Left ventricle myocardium superior (tissue), 1 donor: ENCODE data around the gene ZNF385C. TPM values are rescaled to one million over a fixed set of nuclear protein-coding genes. Genes with fewer than 3 reads are reported as not detected.
A peak's percentile ranks its signal among the peaks of the same experiment; 100 is the strongest.

ENCODE experiments used
- ATAC-seq: fragments of 200-7000 bp; cut with Tn5 transposase; one replicate; pipeline ENCODE4 v1.9.1; 2020; ENCODE audit warnings: mild to moderate bottlenecking, moderate library complexity
- DNase-seq: peaks from one replicate; pipeline ENCODE4 v3.0.0-alpha.2; 2020
- intact Hi-C: fragments of 100-400 bp; cut with micrococcal nuclease; formaldehyde crosslinking; loops from one replicate; pipeline ENCODE4 v1.11.0; 2022
- total RNA-seq: library from RNA; stranded (reverse); fragmentation: NEBNext Ultra II Directional; extraction: Animal tissue kit (Norgen Biotek cat#: 25700); gene quantifications from one replicate; pipeline ENCODE4 v1.2.1, GENCODE V29; 2021
- donor health status: DM: no; HTN: yes; CAD: no; lungs with severe emphysema.

The ZNF385C gene
- total RNA-seq, 1 donor from 2014 or later: 0.20 TPM

DNA sequence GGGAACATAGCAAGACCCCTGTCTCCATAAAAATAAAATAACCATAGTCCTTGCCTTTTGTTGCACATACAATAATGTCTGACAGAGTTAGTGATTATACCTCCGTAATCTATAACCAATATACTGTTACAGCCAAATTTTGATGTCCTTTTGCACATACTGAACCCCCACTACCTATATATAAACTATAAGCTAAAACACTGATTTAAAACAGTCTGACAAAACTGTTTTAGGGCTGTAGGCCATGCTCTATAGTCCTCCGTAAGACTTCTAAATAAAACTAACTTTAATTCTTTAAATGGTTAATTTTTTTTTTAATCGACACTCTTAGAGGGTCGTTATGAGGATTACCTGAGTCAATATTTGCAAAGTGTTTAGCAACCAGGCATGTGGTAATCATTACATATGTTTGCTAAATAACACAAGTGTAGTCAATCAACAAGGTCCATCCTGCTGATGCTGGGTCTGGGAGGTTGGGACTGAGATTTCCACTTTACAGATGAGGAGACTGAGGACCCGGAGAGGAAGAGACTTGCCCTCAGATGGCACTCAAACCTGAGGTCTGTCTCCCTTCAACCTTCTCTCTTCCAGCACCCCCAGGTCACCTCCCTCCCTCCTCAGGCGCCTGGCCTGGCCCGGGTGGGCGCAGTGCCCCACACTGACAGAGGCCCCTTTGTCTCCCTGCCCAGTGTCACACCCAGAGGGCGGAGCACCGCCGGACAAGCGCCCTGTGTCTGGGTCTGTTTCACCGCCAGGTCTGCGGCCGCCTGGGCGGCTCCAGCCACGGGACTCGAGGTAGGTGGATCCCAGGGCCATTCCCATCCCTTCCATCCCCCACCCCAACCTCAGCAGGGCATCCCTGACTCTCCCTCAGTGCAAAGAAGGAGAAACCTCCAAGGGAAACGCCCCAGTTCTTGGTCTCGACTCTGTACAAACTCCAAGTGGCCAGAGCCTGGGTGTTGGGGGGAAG lies 10.3 kb downstream of the ZNF385C start:
- no peak for DNase-seq

DNA sequence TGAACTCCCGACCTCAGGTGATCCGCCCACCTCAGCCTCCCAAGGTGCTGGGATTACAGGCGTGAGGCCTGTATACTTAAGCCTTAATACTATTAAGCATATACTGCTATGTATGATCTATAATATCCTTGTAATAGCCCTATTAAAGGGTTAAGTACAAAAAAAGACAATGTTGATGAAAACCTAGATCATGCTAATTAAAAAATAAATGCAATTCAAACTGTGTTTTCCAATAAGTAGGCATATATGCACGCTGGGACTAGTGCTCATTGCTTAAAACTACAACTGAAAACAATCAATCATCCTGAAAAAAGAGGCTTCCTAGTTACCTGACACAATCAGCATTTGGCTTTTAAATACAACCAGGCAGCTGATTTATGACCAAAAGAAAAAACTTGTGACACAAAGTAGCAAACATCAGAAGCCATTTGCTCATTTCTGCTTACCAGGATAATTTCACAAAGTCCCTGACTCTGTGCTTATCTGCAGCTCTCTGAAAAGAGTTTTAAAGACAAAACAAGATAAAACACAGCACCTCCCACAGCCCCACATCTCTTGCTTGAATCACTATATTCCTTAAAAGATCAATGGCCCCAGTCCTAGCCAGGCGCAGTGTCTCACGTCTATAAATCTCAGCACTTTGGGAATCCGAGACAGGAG lies 11.1 kb downstream of the ZNF385C start:
- DNase-seq (no peak), ATAC-seq (no peak)
- intact Hi-C loops: loop anchor here (10.0 kb wide), 1 partner anchor 132 kb away; no protein-coding TSS in a partner anchor

More for the DNA sequence above, 10.3 kb downstream of the ZNF385C start:
- intact Hi-C loops: loop anchor here (10.0 kb wide), 1 partner anchor 133 kb away; no protein-coding TSS in a partner anchor
- ATAC-seq: no peak

DNA sequence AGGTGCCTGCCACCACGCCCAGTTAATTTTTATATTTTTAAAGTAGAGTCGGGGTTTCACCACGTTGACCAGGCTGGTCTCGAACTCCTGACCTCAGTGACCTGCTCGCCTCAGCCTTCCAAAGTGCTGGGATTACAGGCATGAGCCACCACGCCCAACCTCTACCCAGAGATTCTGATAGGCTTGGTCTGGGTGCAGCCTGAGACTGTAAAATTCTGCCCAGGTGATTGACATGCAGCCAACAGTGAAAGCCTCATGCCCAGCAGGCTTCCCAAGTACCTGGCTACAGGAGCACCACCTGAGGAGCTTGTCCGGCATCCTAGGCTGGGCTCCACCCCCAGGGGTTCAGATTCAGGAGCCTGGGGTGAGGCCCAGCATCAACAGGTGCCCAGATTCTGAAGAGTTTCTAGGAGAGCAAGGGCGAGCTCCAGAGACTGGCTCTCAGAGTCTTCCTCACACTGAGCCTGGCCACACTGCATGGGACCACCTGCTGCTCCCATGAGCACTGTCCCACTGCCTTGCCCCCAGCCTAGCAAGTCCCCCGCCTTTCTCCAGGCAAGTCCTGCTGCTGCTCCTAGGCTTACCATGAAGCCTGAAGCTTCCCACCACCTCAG lies 16.6 kb downstream of the ZNF385C start:
- intact Hi-C loops: loop anchor here (10.0 kb wide), 1 partner anchor 127 kb away; no protein-coding TSS in a partner anchor
- ATAC-seq (no peak), DNase-seq (no peak)

DNA sequence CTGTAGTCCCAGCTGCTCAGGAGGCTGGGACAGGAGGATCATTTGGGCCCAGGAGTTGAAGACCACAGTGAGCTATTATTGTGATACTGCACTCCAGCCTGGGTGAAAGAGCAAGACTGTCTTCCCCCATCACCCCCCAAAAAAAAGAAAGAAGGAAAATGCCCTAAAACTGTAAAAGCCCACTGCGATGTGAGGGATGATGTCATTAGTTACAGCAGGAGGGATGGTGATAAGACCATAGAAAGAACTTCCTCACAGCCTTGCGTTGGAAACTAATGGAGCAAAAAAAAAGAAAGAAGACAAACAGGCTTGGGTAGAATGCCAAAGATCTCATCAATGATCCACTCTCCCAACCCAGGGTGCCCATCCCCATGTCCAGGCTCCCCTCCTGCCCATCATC lies 18.7 kb downstream of the ZNF385C start:
- no peak for DNase-seq
- no peak for ATAC-seq
- intact Hi-C loops: no loop called here

DNA sequence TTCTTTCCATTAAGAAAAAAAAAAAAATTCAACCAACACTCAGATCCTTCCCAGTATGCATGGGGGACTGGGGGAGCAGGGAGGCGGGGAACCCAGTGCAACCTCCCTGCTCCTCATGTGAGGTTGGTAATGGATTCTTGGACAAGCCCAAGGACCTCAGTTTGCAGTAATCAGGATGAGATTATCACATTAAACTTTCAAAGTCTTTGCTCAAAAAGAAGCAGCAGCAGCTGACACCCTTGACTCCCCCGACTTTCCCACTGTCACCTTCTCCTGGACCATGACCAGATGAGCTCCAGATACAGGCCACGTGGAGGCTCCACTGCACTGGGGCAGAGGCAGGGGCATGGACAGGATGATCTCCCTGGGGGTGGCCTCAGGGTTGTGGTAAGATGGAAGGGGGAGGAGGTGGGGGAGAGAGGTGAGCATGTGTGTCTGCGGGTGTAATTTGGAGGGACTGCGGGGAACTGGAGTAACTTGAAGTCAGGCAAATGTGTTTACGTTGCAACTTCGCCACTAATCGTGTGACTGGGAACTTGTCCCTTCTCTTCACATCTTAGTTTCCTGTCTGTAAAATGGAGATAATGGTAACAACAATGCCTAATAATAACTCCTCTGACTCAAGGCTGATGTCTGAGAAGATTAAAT lies 19.8 kb downstream of the ZNF385C start:
- intact Hi-C loops: no loop called here
- no peak for ATAC-seq
- no peak for DNase-seq

DNA sequence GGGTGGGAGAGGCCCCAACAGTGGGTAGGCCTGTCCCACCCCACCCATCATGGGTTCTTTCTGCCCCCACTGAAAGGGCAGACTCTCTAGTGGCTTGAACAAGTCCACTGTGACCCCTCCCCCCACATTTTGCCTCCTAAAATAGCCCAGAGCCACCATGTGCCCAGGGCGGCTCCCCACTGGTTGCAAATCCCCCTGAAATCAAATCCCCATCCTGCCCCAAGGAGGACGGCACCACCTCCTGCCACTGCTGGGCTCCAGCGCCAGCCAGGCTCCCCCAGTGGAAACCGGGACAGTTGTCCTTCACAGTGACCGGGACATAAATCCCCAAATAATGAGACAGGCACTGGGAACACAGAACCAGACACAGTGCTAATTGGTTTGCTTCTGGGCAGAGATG lies 20.5 kb downstream of the ZNF385C start:
- intact Hi-C loops: no loop called here
- no peak for DNase-seq
- ATAC-seq: no peak

DNA sequence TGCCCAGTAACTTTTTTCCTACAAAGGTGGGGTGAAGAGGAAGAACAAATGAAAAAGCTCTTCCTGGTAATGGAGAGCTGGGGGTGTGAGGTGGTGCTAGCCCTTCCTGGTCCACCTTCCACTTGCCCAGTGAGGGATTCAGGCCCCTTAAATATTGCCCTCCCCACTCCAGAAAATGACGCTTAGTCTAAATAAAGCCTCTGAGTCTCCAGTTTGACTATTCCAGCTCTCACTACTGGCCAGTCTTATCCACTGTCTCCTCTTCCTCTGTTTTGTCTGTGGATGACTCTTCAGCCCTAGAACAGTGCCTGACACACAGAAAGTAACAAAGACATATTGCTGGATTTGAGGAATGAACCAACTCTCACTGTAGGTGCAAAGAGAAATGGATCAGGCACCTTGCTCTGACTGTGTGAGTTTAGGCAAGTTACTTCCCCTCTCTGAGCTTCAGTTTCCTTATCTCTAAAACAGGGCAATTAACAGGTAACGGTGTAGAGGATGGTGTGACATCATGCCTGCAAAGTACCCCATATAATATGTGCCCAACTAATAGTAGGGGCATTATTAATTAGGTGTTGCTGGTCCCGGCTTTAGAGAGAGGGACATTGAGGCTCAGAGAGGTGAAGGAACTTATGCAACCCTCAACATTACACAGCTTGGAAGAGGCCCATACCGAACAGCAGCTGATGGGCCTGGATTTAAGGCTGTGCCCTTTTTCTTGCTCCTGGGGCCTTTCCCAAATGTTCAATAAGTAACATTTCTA lies 21.3 kb downstream of the ZNF385C start:
- no peak for DNase-seq
- intact Hi-C loops: no loop called here
- ATAC-seq: no peak

DNA sequence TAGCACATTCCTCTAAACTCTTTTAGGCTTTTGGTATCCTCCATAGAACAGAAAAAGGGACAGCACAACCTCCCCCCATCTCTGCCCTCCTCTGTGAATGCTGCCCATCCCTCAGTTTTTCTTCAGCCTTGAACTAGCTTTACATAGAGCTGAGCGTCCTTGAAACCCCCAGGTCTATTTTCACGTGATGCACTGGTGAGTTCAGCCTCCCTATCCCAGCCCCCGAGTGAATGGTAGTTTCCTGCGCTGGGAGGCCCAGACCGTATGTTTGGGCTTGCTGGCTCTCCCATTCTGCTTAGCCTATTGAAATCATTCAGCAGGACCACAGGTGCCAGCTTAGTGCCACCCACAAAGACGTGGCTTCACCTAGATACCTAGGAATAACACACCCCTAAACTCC lies 22.5 kb downstream of the ZNF385C start:
- ATAC-seq: no peak
- intact Hi-C loops: no loop called here
- no peak for DNase-seq

DNA sequence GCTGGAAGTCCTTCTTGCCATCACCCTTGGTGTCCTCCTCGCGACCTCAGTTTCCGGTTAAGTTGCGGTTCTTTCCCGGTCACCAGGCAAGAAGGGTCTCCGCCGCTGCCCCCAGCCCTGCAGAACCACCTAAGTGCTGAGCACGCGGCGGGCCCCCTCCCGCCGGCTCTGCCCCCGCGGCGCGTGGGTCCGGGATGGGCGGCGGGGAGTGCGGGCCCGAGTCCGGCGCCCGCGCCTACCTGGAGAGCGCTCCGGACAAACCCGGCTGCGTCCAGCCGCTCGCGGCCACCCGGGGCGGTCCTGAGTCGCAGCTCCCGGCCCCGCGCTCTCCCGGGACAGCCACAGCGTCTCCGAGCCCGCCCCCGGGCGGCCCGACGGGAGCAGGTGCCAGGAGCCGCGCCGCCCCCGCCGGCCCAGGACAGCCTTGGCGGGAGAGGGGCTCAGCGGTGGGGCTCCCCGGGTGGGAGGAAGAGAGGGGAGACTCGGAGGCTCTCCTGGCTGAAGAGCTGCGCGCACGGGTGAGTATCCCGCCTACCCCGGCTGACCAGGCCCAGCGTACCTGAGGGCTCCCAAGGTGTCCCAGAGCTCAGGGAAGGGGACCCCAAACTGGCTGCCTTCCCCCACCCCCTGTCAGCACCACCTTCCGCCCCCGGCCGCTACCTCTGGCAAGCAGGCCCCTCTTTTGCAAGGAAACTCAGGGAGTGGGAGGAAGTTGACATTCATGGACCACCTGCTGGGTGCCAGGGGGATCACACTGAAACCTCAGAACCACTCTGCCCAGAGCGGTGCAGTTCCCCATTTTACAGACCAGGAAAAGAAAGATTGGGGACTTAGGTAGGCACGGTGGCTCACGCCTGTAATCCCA lies 25.7 kb downstream of the ZNF385C start:
- ATAC-seq (peak; percentile 68), DNase-seq (peak; percentile 35)
- intact Hi-C loops: no loop called here

DNA sequence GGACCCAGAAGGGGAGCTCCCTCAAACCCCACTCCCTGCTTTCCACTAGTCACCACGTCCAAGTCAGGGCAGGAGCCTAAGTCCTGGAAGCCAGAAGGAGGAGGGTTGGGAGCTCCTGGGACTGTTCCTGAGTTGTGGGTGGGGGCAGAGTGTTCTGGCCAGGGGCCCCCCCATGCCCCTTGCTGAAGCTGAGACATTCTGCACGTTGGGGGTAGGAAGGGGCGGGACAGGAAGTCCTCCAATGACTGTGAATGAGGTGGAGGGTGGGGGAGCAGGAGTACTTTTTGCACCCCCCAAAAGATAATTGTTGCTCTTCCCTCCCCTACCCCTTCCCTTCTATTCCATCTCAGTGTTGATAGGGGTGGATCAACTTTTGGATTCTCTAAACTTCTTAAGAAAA lies 26.5 kb downstream of the ZNF385C start:
- ATAC-seq (no peak), DNase-seq (no peak)
- intact Hi-C loops: no loop called here

DNA sequence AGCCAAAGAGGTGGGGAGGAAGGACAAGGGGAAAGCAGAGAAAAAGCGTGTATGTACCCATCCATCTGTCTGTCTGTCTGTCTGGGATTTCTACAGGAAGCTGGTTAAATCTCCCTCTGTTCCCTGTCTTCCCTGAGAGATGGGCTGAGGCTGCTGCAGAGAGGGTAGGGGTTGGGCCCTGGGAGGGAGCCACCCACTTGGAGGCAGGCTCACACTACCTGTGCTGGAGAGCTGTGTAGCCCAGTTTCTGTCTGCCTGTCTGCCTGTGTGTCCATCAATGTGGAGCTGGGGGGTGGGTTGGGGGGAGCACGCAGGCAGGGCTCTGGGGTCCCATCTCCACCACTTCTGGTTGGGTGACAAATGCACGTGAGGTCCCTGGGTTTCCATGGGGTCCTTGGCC lies 29.3 kb downstream of the ZNF385C start:
- intact Hi-C loops: no loop called here
- no peak for DNase-seq
- no peak for ATAC-seq

DNA sequence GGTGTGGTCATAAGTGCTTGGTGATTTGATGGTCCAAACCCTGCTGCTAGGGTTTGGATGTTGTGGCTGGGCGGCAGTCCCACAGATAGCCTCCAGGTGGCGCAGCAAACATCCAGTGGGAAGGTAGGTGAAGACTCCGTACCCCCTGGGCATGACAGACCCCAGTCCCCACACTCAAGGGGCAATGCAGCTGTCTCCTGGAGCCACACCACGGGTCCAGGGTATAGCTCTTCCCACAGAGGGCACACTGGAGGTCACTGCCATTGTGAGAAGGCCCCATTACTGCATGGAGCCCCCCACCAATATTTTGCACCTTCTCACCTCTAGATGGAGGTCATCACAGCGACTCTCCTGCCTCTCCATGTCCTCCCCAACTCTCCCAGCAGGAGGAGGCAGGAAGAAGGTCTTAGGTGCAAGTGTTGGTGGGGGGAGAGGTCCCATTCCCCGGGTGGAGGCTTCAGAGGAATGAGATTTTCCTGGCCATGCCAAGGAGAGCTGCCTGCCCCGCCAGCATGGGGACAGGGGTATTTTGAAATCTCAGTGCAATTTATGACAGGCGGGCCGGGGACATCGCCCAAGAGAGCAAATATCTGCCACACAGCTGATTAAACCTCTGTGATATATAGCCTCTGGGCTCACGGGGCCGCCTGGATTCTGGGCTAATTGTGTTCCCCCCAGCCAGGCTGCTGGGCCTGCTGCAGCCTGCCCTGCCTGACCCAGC lies 30.7 kb downstream of the ZNF385C start:
- DNase-seq (peak; percentile 77), ATAC-seq (peak; percentile 37)
- intact Hi-C loops: no loop called here

DNA sequence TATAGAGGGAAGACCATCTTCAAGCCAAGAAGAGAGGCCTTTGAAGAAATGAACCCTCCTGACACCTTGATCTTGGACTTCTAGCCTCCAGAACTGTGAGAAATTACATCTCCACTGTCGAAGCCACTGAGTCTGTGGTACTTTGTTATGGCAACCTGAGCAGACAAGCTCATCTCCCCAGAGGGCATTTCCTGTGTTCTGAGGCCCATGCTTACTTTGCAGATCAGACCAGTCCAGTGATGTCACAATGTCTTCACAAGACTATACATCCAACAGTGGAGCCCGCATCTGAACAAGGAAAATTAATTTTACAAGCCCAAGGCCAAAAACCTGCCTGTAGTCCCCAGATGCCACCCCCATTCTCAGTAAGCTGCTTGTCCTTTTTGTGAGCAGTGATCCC lies 33.1 kb downstream of the ZNF385C start:
- ATAC-seq: no peak
- no peak for DNase-seq
- intact Hi-C loops: no loop called here

DNA sequence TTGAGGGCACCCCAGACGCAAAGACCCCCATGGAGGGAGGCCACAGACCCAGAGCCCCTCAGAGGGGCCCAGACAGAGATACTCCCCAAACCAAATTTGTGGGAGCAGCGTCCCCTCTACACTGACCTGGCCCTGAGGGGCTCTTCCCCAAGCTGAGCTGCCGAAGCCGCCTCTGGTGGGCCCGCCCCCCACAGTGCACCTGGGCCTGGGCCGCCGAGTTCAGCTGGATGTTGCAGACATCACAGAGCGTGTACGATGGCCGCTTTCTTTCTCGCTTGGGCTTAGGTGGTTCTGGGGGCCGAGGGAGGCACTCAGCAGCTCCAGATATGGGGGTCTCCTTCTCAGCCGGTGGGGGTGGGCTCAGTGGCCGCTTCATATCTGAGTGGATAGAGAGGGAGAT lies 35.6 kb downstream of the ZNF385C start:
- DNase-seq: no peak
- no peak for ATAC-seq
- intact Hi-C loops: no loop called here

DNA sequence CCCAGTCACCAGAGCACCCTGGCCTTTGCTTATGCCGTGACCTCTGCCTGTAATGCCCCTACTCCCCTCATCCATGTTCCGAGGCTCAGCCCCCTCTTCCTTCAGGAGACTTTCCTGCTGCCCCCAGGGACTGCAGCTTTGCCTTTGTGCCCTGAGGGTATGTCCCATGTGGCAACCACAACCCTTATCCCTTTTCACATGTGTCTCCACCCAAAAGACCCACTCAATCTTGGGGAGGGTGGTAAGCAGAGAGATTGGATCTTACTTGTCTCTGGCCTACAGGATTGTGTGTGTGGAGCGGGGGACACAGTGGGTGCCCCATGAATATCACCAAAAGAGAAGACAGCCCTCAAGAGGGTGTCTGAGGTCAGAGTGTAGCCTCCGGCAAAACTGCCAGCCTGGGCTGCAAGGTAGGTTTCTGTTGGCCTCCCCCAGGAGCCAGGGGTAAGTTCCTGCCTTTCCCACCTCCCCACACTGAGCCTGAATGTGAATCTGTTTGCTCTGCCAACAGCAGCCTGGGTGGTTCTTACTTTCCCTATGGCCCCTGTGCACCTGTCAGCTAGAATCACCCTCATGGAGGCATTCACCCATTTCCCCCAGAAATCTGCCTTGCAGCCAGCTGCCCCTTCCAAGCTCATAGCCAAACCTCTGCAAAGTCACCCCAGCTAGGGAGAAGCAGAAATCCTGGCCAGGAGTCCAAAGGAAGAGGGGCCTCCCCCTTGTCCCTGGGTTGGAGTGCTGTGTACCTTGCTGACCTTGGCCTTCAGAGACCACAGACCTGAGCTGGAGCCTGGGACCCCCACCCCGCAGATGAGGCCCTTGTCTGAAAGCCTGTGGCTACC lies 36.4 kb downstream of the ZNF385C start:
- ATAC-seq (no peak), DNase-seq (no peak)
- intact Hi-C loops: no loop called here

DNA sequence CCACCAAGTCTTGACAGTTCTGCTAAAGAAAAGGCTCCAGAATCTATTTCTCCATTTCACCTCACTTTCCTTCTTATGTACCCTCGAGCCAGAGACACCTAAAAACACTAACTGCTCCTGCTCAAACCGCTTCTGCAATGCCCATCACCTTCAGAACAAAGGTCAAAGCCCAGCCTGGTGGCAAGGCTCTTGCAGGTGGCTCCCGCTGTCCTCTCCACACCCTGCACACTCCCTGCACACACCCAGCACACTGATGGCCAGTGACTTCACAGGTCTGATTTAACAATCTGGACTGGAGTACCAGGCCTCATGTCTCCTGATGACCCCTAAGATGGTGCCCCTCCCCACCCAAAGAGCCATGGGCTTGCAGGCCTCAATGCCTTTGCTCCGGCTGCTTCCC lies 38.0 kb downstream of the ZNF385C start:
- ATAC-seq (no peak), DNase-seq (no peak)
- intact Hi-C loops: no loop called here
